Adrenal gland (tissue), 5 donors: ENCODE data around the gene GALT.

Experiments
- POLR2A ChIP-seq, 2 donors: fragments of 450-650 bp; IDR thresholded peaks; one replicate each; pipeline ENCODE4 v1.6.1; 2017; ENCODE audit warnings: antibody characterized with exemption in 2 of 2, mild to moderate bottlenecking in 2 of 2, moderate library complexity in 1 of 2
- TF ChIP-seq, protein P1 (sequence below), 6 experiments: fragments of 450-650 bp in 4 of 6; fragments of 200-600 bp in 2 of 6; sonication (generic) in 1 of 6; IDR thresholded peaks; 1 replicate in 5 of 6; 2 replicates in 1 of 6; pipeline versions ENCODE4 v1.5.1 to v1.8.0; 2016 to 2021; ENCODE audit warnings: antibody characterized with exemption in 6 of 6, mild to moderate bottlenecking in 2 of 6, moderate library complexity in 1 of 6
- donor health status: DM: no; HTN: no; CAD: no.

DNA sequence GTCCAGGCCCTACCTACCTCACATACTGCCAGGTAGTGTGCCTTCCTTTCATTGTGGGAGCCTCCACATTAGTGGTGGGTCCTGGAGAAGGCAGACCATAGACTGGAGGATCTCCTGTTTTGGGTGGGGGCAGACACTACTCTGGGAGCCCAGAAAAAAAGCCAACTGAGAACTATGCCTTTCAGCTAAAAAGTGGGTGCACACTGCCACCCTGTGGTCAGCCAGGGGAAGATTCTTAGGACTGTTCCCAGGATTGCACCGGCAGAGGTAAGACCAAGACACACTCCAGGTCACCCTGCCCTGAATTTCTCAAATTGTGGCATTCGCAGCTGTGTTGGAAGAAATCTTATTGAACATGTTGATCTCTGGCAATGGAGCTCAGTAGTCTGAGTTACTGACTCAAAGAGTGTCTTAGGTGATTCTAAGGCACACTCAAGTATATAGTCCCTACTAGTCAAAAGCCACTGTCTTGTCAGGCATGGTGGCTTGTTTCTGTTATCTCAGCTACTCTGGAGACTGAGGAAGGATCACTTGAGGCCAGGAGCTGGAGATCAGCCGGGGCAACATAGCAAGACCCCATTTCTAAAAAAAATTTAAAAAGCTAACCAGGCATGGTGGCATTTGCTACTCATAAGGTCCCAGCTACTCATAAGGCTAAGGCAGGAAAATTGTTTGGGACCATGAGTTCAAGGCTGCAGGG is 12.5 kb upstream of the GALT start:
- TF ChIP-seq, protein P1, sequence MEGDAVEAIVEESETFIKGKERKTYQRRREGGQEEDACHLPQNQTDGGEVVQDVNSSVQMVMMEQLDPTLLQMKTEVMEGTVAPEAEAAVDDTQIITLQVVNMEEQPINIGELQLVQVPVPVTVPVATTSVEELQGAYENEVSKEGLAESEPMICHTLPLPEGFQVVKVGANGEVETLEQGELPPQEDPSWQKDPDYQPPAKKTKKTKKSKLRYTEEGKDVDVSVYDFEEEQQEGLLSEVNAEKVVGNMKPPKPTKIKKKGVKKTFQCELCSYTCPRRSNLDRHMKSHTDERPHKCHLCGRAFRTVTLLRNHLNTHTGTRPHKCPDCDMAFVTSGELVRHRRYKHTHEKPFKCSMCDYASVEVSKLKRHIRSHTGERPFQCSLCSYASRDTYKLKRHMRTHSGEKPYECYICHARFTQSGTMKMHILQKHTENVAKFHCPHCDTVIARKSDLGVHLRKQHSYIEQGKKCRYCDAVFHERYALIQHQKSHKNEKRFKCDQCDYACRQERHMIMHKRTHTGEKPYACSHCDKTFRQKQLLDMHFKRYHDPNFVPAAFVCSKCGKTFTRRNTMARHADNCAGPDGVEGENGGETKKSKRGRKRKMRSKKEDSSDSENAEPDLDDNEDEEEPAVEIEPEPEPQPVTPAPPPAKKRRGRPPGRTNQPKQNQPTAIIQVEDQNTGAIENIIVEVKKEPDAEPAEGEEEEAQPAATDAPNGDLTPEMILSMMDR (IDR thresholded peaks at IDR 0.05), result peak; percentile 71 to 85 (median 79)
- no peak for TF ChIP-seq POLR2A (IDR thresholded peaks at IDR 0.05)
